Measurements from ENCODE around the gene KCNN2. TPM values are rescaled to one million over a fixed set of nuclear protein-coding genes. Genes with fewer than 3 reads are reported as not detected.

Gene KCNN2
- total and polyA plus RNA-seq, 9 of the 15 experiments (the other 6 are each of a cell fraction or from before 2014, with no cell fraction given): 0.07 TPM; not detected in 8

DNA sequence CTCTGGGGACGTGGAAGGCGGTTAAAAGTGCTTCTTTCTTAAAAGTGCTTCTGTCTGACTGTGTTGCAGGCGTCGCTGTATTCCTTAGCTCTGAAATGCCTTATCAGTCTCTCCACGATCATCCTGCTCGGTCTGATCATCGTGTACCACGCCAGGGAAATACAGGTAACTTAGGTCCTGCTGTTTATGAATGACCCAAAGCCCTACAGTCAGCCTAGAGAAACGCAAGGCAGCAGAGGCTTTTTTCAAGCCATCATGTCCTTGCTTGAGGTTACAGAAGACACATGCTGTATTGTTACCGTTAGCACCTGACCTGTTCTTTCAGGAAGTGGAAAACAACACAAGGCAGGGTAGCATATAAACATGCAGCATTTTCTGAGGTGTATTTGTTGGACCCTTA, 2.0 kb downstream of the KCNN2 start:
- Histone ChIP-seq H3K9ac (ENCODE audit: insufficient read depth in 1 of 2, low read depth in 2 of 2, low read length in 2 of 2) (no peak overlapping the region), H3K79me2 (ENCODE audit: control insufficient read depth, insufficient read depth, low read length) (no peaks in the 10 kb centered on the region), H3K9me1 (ENCODE audit: control insufficient read depth, insufficient read depth, low read length) (no peaks in the 10 kb centered on the region), H3K36me3 (ENCODE audit: control insufficient read depth, insufficient read depth, low read length) (no peaks in the 10 kb centered on the region), H3K4me1 (replicated peaks in 1 of 2; ENCODE audit: control insufficient read depth in 2 of 2, insufficient read depth in 2 of 2, low read length in 2 of 2) (no peaks in the 10 kb centered on the region), H3K9me3 (replicated peaks; ENCODE audit: control insufficient read depth, insufficient read depth, low read depth, low read length) (no peaks in the 10 kb centered on the region), H3K27ac (ENCODE audit: extremely low read depth, low read depth, low read length) (no peak overlapping the region), H2AFZ (ENCODE audit: low read depth, low read length) (no peak overlapping the region), H3K4me2 (ENCODE audit: insufficient read depth, low read length) (no peak overlapping the region), H3K4me3 (no peak overlapping the region), H3K27me3 (ENCODE audit: control insufficient read depth in 2 of 2, insufficient read depth in 2 of 2, low read length in 2 of 2) (no peaks in the 10 kb centered on the region), H4K20me1 (replicated peaks; ENCODE audit: control insufficient read depth, insufficient read depth, low read length) (no peaks in the 10 kb centered on the region)
- FAIRE-seq (no peak), DNase-seq (ENCODE audit: extremely low read depth in 1 of 4, low spot score in 3 of 4) (no peak), ATAC-seq (no peak)
- ChIA-PET CTCF (ENCODE audit: low intra/inter-chr PET ratio) (no interaction called here), POLR2A (no interaction called here)
- intact Hi-C loops (cut with micrococcal nuclease): no loop called here
- TF ChIP-seq, protein P1, sequence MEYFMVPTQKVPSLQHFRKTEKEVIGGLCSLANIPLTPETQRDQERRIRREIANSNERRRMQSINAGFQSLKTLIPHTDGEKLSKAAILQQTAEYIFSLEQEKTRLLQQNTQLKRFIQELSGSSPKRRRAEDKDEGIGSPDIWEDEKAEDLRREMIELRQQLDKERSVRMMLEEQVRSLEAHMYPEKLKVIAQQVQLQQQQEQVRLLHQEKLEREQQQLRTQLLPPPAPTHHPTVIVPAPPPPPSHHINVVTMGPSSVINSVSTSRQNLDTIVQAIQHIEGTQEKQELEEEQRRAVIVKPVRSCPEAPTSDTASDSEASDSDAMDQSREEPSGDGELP (CRISPR knock-in tag; IDR thresholded peaks at IDR 0.05; ENCODE audit: borderline replicate concordance): no peak
- TF ChIP-seq, protein P2, sequence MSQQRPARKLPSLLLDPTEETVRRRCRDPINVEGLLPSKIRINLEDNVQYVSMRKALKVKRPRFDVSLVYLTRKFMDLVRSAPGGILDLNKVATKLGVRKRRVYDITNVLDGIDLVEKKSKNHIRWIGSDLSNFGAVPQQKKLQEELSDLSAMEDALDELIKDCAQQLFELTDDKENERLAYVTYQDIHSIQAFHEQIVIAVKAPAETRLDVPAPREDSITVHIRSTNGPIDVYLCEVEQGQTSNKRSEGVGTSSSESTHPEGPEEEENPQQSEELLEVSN (IDR thresholded peaks at IDR 0.05; ENCODE audit: borderline replicate concordance in 1 of 2, extremely low read depth in 1 of 2, insufficient read depth in 1 of 2, insufficient read length in 1 of 2, low read depth in 1 of 2, low read length in 1 of 2, poor library complexity in 1 of 2, severe bottlenecking in 1 of 2): no peak
- TF ChIP-seq CBX1 (IDR thresholded peaks at IDR 0.05; ENCODE audit: low read depth) (no peak), PRMT5 (CRISPR knock-in tag; IDR thresholded peaks at IDR 0.05) (no peak), SMAD4 (CRISPR knock-in tag; conservative IDR thresholded peaks at IDR 0.05) (no peak), POLR3A (IDR thresholded peaks at IDR 0.05; ENCODE audit: borderline replicate concordance, extremely low read depth, insufficient read depth, insufficient read length) (no peak), ZNF134 (CRISPR knock-in tag; conservative IDR thresholded peaks at IDR 0.05) (no peak), NR3C1 (CRISPR knock-in tag; IDR thresholded peaks at IDR 0.05) (no peak), RHOXF2B (CRISPR knock-in tag; conservative IDR thresholded peaks at IDR 0.05) (no peak)
- in situ Hi-C loops (cut with MboI): no loop called here
- no TSS peak for BruUV-seq (replicated peaks)
- 1% methylated on average over 10 of the region's 10 CpGs for WGBS (ENCODE audit: insufficient coverage, low coverage, missing lambda C conversion rate)

All from K562 (cell line).